Right lobe of liver (tissue), 4 donors: ENCODE measurements around the gene PTPRN2.

ENCODE experiments used
- CTCF ChIP-seq, 4 donors: fragments of 200-600 bp in 3 of 4; fragments of 450-650 bp in 1 of 4; IDR thresholded peaks; one replicate each; pipeline versions ENCODE4 v1.5.1 to v1.8.0; 2016 to 2022; ENCODE audit warnings: antibody characterized with exemption in 4 of 4, mild to moderate bottlenecking in 2 of 4
- POLR2A ChIP-seq: fragments of 450-650 bp; IDR thresholded peaks from one replicate; pipeline ENCODE4 v1.6.1; 2017; ENCODE audit warnings: antibody characterized with exemption, mild to moderate bottlenecking
- donor health status: DM: no; HTN: no; CAD: no.
- donor health status: DM: no; HTN: no; CAD: no.
- donor health status: DM: no; HTN: yes; CAD: no.

GRCh38 chr7:158512869-158513268, 74.8 kb downstream of the PTPRN2 start:
- TF ChIP-seq CTCF (IDR thresholded peaks at IDR 0.05) (no peak), POLR2A (no peak)
